Activated gamma-delta T cell (primary cell): ENCODE measurements around the gene MEIS1.

Source experiments
- DNase-seq: peaks from one replicate; lab custom pipeline; 2025; lab: John Stamatoyannopoulos, UW

MEIS1 gene

DNA sequence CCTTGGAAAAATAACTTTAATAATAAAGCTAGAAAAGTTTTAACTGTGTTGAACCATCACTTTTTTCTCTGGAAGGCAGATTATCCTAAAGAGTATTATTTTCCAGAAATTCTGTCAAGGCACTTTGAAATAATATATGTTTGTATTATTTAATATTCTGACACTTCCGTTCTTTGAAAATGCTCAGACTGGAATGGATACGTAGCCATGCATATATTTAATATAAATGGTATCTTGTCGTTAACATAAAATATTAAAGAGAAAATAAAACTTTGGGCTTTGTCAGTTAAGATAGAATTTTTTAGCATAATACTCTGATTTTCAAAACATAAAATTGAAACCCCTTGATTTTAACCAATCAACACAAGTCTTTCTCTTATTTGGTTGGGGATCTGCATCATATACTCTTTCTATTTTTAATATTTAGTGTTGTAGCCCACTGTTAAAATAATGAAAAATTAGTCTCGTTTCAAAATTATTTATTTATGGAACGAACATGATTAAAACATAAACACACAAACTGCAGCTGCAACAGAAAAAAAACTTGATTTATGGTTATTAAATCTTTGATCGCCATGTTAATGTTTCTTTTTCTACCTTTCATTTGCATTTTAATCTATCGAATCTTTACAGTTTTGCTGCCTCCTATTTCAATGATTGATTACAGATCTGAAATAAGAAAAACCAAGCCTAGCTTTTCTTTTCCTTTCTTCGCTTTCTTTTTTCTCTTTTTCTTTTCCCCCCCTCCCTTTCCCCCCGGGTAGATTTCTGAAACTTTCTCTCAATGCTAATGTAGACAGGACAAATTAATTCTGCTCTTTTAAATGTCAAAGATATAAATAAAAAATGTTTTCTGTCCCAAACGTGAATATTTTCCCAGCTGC lies 145.5 kb downstream of the MEIS1 start:
- no peak for DNase-seq

DNA sequence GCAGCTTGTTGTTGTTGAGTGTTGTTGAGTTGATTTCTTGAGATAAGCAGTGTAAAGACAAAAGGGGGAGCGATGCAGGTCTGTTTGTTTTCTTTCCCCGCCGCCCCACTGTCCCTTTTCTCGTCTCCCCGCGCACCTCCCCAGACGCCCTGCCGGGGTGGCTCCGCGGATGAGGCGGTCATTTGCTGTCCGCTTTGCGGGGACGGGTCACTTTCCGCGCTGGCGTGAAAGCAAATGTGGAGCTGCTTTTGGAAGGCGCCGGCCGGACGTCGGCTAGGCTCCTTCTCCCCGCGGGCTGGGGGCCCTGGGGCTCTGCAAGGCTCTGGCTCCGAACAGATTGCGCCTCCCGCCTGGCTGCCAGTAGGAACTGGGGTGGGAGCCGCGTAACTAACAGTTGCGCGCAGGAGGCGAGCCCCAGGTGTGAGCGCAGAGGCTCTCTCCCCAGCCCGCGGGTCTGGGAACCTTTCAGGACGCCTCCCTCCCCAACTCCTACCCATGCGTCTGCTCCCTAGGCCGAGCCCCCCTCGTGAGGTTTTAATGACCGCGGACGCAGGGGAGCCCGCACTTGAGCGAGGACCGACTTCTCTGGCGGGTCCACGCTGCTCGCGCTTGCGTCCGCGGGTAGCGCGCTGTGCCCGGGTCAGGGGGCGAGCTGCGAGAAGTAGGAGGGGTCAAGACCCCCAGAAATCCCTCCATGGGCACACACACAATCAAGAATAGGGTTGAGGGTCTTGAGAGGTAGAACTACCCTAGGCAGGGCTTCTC lies 146.6 kb downstream of the MEIS1 start:
- DNase-seq, result no peak

DNA sequence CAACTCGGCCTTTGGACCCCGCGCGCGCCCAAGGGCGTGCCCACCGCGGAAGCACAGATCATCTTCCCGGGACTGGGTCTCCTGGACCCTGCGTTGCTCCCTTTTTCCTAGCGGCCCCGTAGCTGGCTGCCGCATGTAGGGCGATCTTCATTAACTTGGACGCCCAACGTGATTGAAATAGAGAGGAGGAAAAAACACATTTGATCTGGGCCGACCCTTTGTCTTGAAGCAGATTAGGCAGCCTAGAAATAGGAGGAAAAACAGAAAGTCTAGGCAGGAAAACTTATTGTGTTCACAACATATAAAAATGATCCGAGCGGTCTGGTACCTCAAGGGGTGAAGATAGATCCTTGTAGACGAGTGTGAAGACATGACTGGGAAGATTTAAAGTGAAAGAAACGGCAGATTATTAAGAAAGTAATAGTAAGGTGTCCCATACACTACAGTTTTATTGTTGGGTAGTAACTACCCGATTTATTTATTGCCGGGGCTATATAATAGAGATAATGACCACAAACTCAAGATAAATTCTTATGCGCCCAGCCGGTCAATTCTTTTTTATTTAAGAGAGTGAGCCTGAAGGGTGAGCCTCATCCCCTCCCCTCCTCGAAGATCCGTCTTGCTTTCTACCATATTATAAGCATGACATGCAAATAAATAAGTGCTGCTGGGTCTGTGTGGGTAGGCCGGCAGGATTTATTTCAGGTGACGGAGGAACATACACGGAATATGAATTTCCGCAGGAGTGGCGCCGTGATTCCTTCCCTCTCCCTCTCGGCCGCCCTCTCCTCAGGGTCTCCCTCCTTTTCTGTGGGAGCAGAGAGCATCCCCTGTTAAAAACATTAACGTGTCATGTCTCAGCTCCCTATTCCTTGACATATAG lies 147.4 kb downstream of the MEIS1 start:
- no peak for DNase-seq

DNA sequence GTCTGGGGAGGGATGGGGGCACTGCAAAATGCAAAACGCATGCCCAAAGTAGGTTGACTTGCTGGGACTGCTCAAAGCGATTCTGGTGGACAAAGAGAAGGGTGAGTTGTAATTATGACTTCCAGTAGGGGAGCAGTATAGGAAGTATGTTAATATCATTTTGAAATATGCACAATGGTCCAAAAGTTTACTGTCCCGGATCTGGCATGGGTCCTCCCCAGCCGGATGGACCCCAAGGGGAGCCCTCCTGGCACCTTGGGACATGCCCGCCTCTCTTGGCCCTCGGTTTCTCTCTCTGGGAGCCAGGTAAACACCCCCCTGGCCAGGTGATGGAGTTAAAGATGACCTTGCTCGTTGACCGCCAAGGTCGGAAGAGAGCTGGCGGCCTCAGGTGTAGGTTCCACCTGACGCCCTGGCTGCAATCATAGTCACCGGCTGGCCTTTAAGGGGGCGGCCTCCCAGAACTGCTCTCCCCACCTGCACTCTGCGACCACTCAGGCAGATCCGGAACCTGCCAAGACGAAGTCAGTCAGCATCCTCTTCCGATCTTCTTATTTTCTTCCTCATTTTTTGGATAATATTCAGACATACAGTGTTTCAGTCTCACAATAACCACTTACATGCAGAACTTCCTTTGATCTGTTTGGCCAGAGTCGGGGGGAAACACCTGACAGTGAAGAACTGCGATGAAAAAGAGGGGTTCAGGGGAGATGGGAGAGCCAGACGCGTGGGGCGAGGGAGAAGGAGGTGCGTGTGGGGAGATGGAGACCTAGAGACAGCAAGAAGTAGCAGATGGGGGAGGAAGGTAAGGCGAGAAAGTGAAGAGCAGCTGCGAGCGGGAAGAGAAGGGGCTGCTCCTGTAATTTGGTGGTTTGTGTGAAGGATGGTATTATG lies 148.3 kb downstream of the MEIS1 start:
- DNase-seq, result no peak

DNA sequence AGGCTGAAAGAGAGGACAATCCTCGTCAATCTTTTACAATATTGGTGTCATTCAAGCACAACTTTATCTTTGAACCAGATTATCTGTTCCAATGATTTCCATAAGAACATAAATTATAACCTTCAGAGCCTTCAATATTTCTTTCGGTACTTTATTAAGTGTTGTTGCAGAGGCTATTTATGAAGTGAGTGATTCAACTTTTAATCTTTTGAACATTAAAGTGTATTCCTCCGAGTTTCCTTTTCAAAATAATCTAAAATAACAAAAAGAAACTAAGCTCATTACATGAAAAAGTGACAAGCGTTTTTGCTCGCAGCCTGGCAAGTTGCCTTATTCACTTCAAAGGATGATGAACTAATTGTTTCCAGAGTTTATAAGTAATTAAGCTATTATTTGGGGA lies 149.0 kb downstream of the MEIS1 start:
- no peak for DNase-seq

DNA sequence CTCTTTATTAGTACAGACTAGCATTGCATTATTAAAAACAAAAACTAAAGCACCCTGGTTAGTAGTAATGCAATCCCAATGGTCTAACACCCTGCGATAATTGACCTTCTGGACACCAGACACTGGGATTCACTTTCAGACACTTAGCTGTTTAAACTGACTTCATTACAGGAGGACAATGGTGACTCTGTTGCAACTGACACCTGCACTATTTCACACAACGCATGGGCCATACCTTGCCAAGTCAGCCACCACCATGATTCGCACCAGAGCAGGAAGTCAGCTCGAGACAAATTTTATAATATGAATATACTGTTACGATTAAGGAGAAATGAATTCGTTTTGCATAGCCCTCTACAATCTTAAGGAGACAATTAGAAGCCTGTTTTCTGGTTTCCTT lies 150.7 kb downstream of the MEIS1 start:
- DNase-seq, result no peak

DNA sequence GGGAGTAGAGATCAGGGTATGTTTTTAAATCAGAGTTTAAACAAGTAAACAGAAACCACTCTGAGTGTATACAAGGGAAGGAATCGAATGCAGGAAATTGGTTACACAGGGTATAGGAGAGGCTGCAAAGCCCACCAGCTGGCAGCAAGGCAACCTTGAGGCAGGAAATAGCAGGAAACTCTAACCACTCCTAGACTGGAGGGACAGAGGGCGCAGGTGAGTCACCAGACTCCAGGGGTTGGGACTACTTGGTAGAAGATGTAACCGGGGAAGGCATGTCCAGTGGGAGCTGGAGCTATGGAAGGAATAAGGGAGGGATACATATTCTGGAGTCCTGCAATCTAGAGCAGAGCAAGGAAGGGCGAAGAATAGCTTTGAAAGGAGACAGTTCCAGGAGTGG lies 152.3 kb downstream of the MEIS1 start:
- no peak for DNase-seq

DNA sequence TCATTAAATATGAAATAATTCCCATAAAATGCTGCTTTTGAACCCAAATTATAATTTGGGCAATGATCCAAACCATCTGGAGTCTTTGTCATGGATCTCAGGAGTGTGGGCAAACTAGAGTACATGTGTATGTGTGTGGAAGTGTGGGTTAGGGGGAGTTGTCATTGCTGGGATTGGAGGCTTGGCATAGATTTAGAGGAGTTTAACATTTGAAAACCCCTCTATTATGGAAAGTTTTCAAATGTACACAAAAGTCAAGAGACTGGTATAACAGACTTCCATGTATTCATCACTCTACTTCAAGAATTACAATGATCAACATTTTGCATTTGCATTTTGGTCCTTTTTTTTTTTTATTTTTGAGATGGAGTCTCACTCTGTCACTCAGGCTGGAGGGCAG lies 159.1 kb downstream of the MEIS1 start:
- no peak for DNase-seq

DNA sequence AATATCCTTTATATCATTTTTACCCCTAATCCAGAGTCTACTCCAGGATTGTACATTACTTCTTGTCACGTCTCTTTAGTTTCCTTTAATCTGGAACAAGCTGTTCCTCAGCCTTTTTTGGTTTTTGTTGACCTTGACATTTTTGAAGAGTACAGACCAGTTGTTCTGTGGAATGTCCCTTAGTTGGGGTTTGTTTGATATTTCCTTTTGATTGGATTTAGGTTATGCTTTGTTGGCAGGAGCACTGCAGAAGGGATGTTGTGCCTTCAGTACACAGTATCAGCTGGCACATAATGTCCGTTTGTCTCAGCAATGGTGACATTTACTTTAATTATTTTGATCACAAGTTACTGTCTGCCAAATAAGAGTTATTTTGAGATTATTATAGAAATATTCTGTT lies 160.6 kb downstream of the MEIS1 start:
- no peak for DNase-seq

DNA sequence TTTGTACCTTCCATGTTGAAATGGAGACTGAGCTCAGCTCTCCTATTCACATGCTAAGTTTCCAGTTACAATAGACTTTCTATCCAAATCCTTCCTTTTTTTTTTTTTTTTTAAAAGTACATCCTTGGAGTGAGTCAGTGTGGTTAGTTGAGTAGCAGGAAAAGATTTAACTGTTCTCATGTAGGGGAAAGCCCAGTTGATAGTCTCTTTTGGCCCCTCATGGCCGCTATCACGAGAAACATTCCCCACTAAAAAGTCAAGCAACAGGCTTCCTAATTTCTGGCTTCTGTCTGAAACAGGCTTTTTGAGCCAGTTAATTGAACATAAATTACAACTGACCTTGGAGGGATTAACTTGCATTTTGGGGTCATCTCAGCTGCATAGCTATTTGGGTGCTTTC lies 161.3 kb downstream of the MEIS1 start:
- no peak for DNase-seq

DNA sequence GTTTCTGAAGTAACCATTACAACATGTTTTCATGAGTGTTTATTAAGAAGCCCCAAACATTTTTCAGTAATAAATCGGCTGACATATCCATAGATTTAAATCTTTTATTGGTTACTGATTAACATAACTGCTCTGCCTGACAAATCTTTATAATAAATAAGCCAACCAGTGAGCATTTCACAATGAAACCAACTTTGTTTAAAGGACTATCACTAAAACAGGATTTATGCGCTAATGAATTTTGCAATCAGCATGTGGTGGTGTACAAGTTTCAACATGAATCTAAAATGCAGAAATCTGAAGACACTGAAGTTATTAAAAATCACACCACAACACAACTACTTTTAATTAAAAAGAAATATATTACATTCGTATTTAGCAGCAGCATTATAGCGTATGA lies 166.7 kb downstream of the MEIS1 start:
- no peak for DNase-seq

DNA sequence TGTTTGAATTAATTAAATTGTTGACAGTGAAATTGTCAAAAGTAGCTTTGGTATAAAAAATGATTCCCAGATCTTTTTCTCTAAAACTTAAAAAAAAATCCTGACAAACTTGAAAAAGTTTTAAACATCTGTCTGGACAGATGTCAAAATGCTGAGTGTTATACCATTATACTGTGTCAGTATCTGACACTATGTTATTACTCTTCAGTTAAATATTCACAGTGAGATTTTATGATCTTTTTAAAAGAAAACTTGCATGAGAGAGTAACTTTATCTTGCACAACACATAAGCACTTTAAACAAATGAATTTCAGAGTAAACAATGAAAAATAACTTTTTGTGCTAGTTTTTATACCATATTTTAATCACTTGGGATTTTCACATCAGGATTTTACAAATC lies 167.4 kb downstream of the MEIS1 start:
- DNase-seq, result no peak

DNA sequence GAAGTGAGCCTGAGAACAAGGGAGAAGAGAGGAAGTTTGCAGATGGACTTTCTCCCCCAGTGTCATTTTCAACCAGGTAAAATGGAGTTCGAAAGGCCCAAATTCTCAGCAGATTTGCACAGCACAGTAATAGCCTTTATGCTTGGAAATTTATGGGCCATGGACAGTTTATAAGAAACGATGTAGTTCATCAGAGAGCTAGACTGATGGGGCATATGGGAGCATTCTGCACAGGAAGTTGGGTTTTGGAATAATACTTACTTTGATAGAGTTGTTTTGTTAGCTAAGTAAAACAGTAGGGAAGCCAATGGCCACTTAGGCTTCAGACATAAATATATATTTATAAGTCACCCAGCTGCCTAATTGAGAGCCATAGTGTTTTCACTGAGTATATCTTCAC lies 169.4 kb downstream of the MEIS1 start:
- no peak for DNase-seq

DNA sequence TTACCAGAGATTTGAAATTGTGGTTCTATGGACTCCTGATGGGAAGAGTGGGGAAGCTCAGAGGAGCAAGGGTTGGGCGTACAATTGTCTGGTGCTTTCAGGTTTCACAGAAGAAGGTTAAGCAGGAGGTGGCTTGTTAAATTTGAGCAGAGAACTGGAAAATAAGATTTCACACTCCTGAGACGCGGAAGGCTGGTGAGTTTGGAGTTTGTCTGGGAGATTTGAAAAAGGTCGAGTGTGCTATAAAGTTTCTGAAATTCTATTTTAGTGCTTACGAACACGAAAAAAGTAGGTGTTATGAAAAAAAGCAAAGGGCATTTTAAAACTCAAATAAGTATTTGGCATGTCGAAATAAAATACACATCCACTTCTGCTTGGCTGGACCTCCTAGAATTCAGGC lies 170.1 kb downstream of the MEIS1 start:
- DNase-seq, result no peak

DNA sequence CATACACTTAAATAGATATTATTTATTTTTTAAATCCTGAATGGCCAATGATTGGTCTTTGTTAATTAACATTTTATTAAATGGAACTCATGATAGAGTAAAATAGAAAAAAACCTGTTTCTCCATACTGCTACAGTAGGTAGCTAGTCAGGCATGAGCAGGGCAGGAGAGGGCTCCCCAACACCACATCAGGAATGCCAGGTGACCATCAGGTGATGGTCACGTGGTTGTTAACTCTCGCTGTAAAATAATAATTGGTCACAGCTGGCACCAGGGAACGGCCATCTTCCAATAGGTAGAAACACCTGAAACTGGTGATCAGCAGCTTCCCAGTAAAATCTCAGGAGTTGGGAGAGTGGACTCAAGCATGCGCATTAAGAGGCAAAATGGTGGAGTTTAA lies 172.2 kb downstream of the MEIS1 start:
- DNase-seq, result no peak
